ENCODE measurements around the gene TAOK2.
A peak's percentile ranks its signal among the peaks of the same experiment; 100 is the strongest.

Gene TAOK2

GRCh38 chr16:30006095-30006473, 32.4 kb downstream of the TAOK2 start:
- DNase-seq (ENCODE audit: low read depth): no peak
- H3K4me3 ChIP-seq (ENCODE audit: low read depth, low read length): no peak overlapping the region
- TF ChIP-seq CTCF (conservative IDR thresholded peaks at IDR 0.05; ENCODE audit: low read depth, low read length): no peak

DNA sequence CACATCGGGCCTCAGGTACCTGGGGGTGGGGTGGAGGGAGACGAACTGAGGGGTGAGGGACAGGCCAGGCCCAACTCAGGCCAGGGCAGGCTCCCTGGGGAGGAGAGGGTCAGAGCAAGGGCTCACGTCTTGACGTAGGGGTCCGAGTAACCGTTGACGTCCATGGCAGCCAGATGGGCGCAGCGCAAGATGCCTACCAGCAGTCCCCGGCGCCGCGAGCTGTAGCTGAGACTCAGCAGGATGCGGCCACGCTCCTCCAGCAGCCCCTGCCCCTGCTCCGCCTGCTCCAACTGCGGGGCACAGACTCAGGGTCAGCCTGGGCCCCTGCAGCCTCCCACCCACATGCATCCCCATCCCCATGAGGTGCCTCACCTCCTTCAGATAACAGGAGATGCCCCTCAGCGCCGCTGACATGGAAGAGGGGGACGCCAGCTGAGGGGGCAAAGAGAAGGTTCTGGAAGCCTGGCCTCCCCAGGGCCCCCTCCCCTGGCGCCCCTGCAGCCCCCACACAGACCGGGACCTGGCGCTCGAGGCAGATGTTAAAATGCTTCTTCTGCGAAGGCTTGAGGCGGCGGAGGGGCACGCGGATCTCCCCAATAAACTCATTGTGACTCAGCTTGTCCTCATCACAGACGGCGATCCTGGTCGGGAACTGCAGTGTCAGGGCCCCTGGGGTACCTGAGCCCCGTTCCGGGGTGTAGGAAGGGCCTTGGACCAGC, 33.1 kb downstream of the TAOK2 start:
- DNase-seq (ENCODE audit: low read depth): no peak
- H3K4me3 ChIP-seq (ENCODE audit: low read depth, low read length): no peak overlapping the region
- no peak for TF ChIP-seq CTCF (conservative IDR thresholded peaks at IDR 0.05; ENCODE audit: low read depth, low read length)

GRCh38 chr16:30007378-30007895, 33.8 kb downstream of the TAOK2 start:
- TF ChIP-seq CTCF (conservative IDR thresholded peaks at IDR 0.05; ENCODE audit: low read depth, low read length): no peak
- no peak for DNase-seq (ENCODE audit: low read depth)
- no peak overlapping the region for H3K4me3 ChIP-seq (ENCODE audit: low read depth, low read length)

GRCh38 chr16:30009085-30009862, 35.6 kb downstream of the TAOK2 start:
- no peak for DNase-seq (ENCODE audit: low read depth)
- no peak for TF ChIP-seq CTCF (conservative IDR thresholded peaks at IDR 0.05; ENCODE audit: low read depth, low read length)
- no peak overlapping the region for H3K4me3 ChIP-seq (ENCODE audit: low read depth, low read length)

DNA sequence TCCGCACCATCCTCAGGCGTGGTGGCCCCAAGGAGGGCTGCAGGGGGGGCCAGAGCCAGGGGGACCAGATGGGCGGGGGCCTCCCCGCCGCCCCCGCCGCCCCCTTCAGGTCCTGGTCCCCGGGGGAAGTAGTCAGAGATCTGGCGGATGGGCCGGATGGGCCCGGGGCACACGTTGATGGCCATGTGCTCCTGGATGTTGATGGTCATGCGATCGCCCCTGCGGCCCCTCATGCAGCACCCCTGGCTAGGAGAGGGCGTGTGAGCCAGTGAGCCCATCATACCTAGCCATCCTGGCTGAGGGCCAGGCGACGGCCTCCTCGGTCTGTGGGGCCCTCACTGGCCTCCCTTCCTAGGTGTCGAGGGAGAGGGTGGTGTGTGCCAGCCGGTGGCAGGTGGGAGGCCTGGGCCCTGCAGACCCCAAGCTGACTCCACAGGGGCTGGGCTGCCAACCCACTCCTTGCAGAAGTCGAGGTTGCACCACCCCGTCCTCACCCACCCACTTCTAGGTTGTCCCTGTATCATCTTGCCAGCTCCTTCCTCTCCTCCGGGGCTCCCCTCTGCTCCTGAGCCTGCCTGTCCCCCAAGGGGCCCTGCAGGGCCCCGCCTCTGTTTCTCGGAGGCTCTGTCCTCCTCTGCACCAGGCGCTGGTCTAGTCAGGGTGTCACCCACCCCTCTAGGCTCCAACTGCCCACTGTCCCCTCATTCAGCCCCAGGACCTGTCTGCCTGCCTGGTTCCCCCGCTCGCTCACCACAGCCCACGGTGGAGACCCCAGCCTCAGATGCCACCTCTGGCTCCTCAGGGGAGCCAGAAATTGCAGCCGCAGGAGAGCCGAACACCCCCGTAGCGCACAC, 36.5 kb downstream of the TAOK2 start:
- DNase-seq (ENCODE audit: low read depth): no peak
- no peak overlapping the region for H3K4me3 ChIP-seq (ENCODE audit: low read depth, low read length)
- no peak for TF ChIP-seq CTCF (conservative IDR thresholded peaks at IDR 0.05; ENCODE audit: low read depth, low read length)

DNA sequence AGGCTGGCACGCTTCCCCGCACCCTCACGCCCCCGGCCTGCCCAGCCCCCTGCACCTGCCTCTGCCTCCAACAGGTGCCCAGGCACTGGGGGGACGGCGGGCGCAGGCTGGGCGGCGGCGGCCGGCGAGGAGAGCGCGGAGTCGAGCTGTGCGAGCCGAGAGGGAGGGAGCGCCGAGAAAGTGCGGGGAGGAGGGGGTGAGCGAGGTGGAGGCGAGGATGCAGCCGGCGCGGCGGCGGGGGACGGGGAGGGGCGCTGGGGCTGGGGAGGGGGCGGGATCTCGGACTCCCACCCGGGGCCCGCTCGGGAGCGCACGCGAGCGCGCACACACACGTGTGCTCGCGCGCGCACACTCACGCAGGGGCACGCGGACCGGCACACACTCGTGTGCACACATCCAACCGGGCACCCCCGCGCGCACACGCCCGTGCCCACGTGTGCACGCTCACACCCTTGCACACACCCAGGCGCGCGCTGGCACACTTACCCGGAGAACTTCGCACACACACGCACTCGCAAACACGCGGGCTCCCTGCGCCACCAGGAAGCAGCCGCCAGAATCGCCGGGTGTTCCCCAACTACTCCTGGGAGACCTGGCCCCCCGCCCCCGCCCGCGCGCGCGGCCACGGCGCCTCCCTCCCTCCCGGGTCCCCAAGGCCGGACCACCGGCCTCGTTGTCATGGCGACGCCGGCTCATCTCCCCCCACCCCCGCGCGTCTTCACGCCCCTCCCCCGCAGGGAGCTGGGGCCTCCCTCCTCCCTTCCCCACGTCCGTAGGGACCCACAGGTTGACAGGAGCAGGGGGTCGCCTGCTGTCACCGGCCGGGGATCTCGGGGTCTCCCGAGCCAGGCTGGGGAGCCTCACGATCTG, 37.4 kb downstream of the TAOK2 start, which contains the start of gene DOC2A:
Gene DOC2A, minus strand, starts transcription at position 184 of the 870 bp plus-strand sequence. CDS start 805 bp downstream, outside the sequence.
- no peak for TF ChIP-seq CTCF (conservative IDR thresholded peaks at IDR 0.05; ENCODE audit: low read depth, low read length)
- peak within 1 kb of the TSS; percentile 36 for H3K4me3 ChIP-seq (ENCODE audit: low read depth, low read length)
- no peak for DNase-seq (ENCODE audit: low read depth)
